ENCODE measurements around the gene SH3BGRL2.

DNA sequence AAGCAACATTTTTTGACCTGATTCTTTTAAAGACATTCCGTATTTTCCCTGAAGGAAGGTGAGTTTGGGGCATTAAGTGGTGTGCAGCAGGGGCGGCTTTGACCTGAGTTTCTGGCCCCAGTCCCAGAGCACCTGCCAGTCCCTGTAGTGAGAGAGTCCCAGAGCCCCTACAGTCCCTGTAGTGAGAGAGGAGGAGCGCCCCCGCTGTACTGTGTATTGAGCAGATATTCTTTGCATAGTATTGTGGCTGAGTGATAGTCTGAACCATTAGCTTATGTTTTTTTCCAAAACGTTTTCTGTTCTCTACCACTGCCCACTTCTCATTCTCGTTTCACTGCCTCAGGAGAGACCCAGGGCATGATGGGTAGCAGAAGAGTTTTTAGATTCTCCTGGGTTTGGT is 17.2 kb upstream of the SH3BGRL2 start:
- TF ChIP-seq, protein P1, sequence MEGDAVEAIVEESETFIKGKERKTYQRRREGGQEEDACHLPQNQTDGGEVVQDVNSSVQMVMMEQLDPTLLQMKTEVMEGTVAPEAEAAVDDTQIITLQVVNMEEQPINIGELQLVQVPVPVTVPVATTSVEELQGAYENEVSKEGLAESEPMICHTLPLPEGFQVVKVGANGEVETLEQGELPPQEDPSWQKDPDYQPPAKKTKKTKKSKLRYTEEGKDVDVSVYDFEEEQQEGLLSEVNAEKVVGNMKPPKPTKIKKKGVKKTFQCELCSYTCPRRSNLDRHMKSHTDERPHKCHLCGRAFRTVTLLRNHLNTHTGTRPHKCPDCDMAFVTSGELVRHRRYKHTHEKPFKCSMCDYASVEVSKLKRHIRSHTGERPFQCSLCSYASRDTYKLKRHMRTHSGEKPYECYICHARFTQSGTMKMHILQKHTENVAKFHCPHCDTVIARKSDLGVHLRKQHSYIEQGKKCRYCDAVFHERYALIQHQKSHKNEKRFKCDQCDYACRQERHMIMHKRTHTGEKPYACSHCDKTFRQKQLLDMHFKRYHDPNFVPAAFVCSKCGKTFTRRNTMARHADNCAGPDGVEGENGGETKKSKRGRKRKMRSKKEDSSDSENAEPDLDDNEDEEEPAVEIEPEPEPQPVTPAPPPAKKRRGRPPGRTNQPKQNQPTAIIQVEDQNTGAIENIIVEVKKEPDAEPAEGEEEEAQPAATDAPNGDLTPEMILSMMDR (IDR thresholded peaks at IDR 0.05): no peak
- TF ChIP-seq POLR2AphosphoS5 (IDR thresholded peaks at IDR 0.05) (no peak), EP300 (IDR thresholded peaks at IDR 0.05) (no peak)

All from gastroesophageal sphincter (tissue), 3 donors.